Amniotic stem cell (primary cell): Measurements from ENCODE around the gene ZBTB49.

Experiments used
- DNase-seq: peaks from one replicate; lab custom pipeline; 2025; lab: John Stamatoyannopoulos, UW

The ZBTB49 gene

DNA sequence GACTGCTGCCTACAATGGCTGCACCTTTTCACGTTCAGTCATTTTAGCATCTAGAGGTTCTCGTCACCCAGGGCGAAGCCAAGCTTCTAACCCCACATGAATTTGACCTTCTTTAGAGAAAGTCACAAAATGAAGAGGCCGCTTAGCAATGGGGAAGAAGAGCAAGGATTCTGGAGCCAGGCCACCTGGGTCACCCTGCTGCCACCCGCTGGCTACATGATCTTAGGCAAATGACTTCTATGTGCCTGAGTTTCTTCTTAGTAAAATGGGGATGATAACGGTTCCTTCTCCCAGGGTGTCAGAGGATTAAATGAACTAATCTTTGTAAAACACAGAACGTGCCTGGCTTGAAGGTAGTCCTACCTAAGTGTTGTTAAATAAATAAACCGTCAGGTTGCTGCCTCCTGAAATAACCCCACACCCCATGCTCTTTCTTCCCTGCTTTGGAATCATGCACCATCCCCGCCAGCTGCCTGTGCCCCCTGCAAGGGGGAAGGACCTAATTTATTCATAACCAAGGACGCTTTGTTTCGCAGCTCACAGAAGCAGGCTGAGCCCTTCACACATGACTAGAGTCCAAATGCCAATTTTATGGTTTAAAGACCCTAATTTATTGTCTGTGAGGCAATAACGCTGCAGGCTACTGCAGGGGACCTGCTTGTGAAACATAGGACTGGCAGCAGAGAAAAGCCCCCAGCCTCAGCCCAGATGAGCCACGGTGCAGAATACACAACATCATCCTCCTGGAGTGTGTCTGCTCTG lies 68.2 kb downstream of the ZBTB49 start:
- no peak for DNase-seq

DNA sequence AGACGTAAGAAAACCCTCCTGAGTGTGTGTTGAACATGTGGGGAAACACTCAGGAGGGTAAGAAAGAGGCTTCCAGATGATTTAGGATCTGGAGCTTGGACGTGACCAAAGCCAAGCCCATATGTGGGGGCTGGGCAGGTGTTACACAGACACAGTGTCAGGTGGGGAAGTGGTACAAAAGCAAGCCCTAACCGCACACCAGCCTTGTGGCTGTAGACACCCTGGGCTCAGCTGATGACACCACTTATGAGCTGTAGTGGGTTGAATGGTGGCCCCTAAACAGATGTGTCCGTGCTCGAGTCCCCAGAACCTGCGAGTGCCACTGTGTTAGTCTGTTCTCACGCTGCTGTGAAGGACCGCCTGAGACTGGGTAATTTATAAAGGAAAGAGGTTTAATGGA lies 71.8 kb downstream of the ZBTB49 start:
- no peak for DNase-seq

DNA sequence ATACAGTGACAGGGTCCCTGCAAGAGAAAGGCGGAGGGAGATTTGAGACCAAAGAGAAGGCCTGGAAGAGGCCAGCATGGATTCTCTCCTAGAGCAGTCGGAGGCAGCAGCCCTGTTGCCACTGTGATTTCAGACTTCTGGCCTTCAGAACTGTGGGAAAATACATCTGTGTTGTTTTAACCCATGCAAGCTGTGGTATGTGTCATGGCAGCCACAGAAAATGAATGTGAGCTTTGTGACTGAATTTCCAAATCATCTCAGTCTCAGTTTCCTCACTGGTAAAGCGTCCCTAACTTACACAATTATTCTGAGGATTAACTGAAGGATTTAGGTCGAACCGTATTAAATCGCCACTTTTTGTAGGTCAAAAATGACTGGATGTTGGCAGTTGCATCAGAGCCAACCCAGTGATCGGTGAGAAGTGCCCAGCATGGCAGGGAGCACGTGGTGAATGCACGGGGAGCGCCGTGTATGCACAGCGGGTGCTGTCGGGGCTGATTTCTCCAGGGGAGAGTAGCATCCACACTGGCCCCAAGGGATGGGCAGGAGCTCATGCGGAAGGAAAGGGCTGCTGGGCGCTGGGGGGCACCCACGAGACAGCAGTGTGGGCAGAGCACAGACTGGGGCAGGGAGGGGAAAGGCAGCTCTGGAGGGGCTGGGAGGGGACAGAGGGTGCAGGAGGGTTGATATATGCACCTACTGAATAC lies 73.1 kb downstream of the ZBTB49 start:
- DNase-seq: no peak

DNA sequence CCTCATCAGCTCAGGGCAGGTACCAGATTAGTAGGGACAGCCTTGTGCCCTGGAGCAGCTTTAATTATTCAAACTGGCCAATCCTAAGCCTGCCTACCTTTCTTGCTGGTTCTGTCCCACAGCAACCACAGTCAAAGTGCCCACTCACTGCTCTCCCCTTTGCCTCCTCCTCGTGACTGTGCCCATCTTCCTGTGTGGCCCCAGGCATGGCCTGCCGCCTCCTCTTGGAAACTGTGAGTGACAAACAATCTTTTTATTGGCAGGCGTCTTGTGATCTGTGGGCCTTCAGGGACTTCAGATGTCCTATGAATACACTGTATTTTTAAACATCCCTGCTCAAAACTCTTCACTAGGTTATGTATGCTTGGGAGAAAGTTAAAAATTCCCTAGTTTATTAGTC lies 74.0 kb downstream of the ZBTB49 start:
- DNase-seq: no peak

DNA sequence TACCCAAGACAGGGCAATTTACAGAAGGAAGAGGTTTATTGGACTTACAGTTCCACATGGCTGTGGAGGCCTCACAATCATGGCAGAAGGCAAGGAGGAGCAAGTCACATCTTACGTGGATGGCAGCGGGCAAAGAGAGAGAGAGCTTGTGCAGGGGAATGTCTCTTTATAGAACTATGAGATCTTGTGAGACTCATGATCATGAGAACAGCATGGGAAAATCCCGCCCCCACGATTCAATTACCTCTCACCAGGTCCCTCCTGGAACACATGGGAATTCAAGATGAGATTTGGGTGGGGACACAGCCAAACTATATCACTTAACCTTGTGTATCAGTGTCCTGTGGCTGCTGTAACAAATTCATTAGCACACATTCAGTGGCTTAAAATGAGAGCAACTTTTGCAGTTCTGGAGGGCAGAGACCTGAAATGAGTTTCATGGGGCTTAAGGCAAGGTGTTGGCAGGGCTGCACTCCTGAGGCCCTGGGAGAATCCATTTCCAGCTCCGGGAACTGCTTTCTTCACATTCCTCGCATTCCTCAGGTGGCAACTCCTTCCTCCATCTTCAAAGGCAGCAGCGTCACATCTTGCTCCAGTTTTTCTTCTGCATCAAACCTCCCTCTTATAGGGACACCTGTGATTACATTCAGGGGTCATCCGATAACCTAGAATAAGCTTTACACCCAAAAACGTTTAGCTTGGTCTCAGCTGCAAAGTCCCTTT lies 74.6 kb downstream of the ZBTB49 start:
- no peak for DNase-seq

DNA sequence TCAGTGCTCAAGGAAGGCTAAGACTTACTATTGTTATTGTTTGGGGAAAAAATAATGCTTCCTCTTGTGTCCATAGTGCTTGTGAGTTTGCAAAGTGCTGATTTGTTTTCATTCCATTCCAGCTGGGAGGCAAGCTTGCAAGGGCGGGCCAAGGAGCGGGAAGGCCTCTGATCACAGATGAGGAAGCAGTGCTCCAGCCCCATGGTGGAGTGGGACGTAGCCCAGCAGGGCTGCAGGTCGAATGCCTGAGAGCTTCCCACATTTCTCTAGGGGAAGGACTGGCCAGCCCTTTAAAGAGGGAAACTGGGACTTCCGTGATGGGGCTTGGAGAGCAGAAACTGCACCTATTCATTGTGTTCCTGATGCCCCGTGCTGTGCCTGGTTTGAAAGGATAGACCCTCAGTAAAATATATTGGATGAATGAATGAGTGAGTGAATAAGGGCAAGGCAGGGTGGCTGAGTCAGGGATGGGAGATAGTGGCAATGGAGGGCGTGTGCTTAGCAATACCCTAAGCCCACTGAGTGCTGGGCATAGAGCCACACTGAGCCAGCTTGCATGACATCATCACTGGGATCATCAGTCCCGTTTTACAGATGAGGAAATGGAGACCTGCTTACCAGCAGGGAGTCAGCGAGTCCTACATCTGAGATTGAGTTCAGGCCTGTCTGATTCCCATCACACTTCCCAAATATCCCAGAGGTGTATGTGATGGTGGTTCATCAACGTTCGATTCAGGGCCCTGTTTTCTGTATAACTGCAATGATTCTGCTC lies 78.9 kb downstream of the ZBTB49 start:
- no peak for DNase-seq
